KOPT-K1 (cell line): ENCODE results near the gene MCC.

Experiments used
- H3K27ac ChIP-seq: fragments of 200-600 bp; sonication (generic); 2 replicates; pipeline ENCODE4 v1.5.1; 2016; ENCODE audit warnings: antibody characterized with exemption, mild to moderate bottlenecking, low read depth, low read length; ENCODE audit not compliant: poor library complexity, severe bottlenecking
- H3K36me3 ChIP-seq: fragments of 200-600 bp; sonication (generic); 2 replicates; pipeline ENCODE4 v1.5.1; 2017; ENCODE audit warnings: antibody characterized with exemption, mild to moderate bottlenecking, low read length, moderate library complexity; ENCODE audit not compliant: insufficient read depth
- H3K9me3 ChIP-seq: fragments of 200-600 bp; sonication (generic); 2 replicates; pipeline ENCODE4 v1.5.1; 2017; ENCODE audit warnings: antibody characterized with exemption, low read length, mild to moderate bottlenecking; ENCODE audit not compliant: insufficient read depth, poor library complexity, severe bottlenecking

Gene MCC

DNA sequence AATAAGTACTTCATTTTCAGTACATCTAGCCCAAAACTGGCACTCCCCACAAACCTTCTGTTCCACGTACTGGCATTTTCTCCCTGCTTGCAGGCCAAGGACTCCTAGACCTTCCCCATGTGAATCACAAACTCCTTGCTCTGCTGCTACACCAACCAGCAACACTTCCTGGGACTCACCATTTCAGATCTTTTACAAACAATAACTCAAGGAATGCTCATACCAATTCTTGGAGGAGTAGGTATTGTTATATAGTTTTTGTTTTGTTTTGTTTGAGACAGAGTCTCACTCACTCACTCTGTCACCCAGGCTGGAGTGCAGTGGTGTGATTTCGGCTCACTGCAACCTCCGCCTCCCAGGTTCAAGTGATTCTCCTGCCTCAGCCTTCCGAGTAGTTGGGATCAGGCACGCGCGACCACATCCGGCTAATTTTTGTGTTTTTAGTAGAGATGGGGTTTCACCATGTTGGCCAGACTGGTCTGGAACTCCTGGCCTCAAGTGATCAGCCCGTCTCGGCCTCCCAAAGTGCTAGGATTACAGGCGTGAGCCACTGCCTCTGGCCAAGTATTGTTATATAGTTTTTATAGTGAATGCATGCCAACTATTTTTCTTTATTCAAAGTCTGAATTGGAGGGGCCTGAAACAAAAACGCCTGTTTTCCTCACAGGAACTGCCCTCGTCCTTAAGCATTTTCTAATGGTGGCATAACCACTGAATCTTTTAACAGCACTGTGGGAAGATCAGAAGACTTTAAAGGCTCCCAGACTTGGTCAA is 264.2 kb downstream of the MCC start:
- H3K36me3 ChIP-seq = no peaks in the 10 kb centered on the region
- no peaks in the 10 kb centered on the region for H3K9me3 ChIP-seq
- H3K27ac ChIP-seq = no peak overlapping the region

DNA sequence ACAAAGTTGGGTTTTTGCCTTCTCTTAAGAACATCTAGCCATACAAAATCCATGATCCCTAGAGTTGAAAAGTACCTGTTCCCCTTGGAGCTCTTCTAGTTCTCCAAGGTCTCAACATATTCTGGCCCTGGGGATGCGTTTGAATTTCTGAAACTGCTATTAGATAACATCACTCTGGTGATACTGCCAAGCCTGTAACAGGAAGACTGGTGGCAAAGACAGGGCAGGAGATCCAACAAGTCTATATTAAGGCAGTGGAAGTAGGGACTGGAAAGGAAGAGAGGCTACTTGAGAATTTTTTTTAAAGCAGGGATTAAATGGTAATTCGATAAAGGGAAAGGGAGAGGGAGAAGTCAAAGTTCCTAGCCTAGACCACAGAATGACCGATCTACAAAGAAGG is 264.9 kb downstream of the MCC start:
- no peak overlapping the region for H3K27ac ChIP-seq
- H3K36me3 ChIP-seq = no peaks in the 10 kb centered on the region
- H3K9me3 ChIP-seq = no peaks in the 10 kb centered on the region

- Histone ChIP-seq H3K36me3 (no peaks in the 10 kb centered on the region), H3K9me3 (no peaks in the 10 kb centered on the region), H3K27ac (no peak overlapping the region)
These were observed 266.7 kb downstream of the MCC start for GRCh38 chr5:113221294-113222176.

DNA sequence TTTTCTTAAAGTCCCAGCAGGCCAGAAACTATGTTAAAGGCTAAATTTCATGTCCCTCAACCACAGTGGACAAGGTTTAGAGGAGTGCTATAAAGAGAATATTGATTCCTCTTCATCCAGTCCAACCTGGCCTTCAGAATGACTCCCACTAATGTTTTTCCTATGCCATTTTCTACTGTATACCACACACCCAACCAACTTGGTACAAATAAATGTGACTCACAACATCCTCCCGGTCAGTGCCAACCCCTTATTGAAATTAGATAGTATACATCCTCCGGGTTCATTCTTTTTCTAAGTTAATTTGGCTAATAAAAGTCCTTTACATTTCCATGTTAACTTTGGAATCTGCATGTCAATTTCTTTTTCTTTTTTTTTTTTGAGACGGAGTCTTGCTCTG is 268.6 kb downstream of the MCC start:
- H3K27ac ChIP-seq = no peak overlapping the region
- H3K9me3 ChIP-seq = no peaks in the 10 kb centered on the region
- no peaks in the 10 kb centered on the region for H3K36me3 ChIP-seq

- Histone ChIP-seq H3K27ac (no peak overlapping the region), H3K36me3 (no peaks in the 10 kb centered on the region), H3K9me3 (no peaks in the 10 kb centered on the region)
These were observed 269.2 kb downstream of the MCC start for GRCh38 chr5:113218906-113219517.

- Histone ChIP-seq H3K36me3 (no peaks in the 10 kb centered on the region), H3K27ac (no peak overlapping the region), H3K9me3 (no peaks in the 10 kb centered on the region)
These were observed 270.1 kb downstream of the MCC start for GRCh38 chr5:113218200-113218599.

DNA sequence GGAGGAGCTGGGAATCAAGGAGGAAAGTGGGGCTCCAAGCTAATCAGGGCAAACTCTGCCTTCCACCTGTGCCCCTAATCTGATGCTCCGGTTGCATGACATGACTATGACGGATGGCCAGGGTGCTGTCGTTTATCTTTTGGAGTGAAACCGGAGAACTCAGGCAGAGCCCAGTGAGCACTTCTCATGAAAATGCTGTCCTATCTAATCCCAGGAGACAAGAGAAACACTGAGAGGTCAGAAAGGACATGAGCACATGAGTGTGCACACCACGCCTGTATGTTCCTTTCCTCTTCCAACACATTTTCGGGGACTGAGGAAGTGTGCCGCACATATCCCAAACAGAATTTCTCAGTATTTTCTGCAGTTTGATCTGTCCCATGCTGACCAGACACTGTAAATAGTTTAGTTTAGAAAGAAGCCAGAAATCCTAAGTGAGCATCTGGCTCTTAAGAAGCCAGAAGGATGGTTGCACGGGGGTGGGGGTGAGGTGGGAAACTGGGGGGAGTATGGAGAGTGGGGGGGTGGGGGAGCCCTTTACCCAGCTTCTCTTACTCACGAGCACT is 270.6 kb downstream of the MCC start:
- Histone ChIP-seq H3K9me3 (no peaks in the 10 kb centered on the region), H3K36me3 (no peaks in the 10 kb centered on the region), H3K27ac (no peak overlapping the region)

GRCh38 chr5:113216545-113216944 is 271.7 kb downstream of the MCC start:
- H3K36me3 ChIP-seq = no peaks in the 10 kb centered on the region
- H3K9me3 ChIP-seq = no peaks in the 10 kb centered on the region
- no peak overlapping the region for H3K27ac ChIP-seq

- no peaks in the 10 kb centered on the region for H3K36me3 ChIP-seq
- no peaks in the 10 kb centered on the region for H3K9me3 ChIP-seq
- H3K27ac ChIP-seq = no peak overlapping the region
These were observed 272.7 kb downstream of the MCC start for GRCh38 chr5:113215401-113216060.

DNA sequence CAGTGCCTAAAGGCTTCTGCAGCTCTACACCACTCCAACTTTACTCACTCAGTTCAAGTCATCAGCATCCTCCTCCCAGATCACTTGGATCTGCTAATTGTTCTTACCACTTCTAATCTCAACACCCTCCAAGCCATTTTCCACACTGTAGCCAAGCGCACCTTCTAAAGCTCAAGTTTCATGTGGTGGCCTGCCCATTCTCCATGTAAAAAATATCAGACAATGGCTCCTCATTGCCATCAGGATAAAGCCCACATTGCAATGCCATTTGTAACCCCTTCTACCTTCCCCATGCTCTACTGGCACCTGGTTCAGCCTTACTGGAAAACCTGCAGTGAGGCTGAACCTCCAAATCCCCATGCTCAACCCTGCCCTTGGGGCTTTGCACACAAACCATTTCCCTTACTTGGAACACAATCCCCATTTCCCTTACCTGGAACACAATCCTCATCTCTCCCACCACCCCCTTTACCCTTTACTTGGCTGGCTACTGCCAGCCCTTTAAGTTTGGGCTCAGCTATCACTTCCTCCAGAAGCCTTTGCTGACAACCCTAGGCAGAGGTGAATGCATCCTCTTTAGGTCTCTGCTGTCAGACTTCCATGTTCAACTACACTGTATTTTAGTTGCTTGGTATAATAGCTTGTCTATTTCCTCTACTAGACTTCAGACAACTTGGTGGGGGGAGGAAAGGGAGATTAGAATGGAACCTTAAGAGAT is 273.5 kb downstream of the MCC start:
- no peak overlapping the region for H3K27ac ChIP-seq
- H3K36me3 ChIP-seq = no peaks in the 10 kb centered on the region
- H3K9me3 ChIP-seq = no peaks in the 10 kb centered on the region

- Histone ChIP-seq H3K36me3 (no peaks in the 10 kb centered on the region), H3K9me3 (no peaks in the 10 kb centered on the region), H3K27ac (no peak overlapping the region)
These were observed 274.5 kb downstream of the MCC start for GRCh38 chr5:113213551-113214425.

DNA sequence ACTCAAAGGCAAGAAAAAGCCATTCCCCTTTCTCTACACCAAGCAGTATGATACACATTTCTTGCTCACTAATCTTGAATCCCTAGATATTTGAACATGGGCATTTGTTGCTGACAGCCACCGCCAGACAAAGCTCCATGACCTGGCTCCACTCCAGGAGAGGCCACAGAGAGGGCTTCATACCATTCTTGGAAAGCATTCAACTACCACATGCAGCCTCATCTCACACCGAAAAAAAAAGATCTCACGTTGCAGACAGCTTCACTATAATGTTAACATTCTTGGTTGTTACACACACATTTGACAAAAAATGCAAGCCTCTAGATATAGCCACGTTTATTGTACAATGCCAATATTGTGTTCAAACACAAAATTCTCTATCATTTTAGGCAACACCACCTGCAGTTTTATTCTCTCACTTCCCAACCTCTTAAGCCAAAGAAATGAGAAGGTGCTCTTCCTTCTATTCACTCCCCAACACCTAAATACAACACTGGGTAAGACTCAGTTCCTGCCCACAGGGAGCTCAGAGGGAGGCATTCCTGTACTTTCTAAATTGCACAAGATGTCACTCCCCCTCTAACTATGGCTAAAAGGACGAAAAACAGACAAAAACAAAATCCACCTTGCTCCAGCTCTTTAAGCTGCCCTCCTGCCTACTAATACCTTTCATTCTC is 275.9 kb downstream of the MCC start:
- Histone ChIP-seq H3K27ac (no peak overlapping the region), H3K9me3 (no peaks in the 10 kb centered on the region), H3K36me3 (no peaks in the 10 kb centered on the region)

- H3K36me3 ChIP-seq = no peaks in the 10 kb centered on the region
- no peaks in the 10 kb centered on the region for H3K9me3 ChIP-seq
- H3K27ac ChIP-seq = no peak overlapping the region
These were observed 278.8 kb downstream of the MCC start for GRCh38 chr5:113209498-113209897.
